NCI-H2227 (cell line): Measurements from ENCODE around the gene FAM135A.
A peak's percentile ranks its signal among the peaks of the same experiment; 100 is the strongest.

Experiments used
- DNase-seq: peaks from one replicate; lab custom pipeline; 2025; ENCODE audit not compliant: unreplicated experiment; lab: John Stamatoyannopoulos, UW

FAM135A gene

DNA sequence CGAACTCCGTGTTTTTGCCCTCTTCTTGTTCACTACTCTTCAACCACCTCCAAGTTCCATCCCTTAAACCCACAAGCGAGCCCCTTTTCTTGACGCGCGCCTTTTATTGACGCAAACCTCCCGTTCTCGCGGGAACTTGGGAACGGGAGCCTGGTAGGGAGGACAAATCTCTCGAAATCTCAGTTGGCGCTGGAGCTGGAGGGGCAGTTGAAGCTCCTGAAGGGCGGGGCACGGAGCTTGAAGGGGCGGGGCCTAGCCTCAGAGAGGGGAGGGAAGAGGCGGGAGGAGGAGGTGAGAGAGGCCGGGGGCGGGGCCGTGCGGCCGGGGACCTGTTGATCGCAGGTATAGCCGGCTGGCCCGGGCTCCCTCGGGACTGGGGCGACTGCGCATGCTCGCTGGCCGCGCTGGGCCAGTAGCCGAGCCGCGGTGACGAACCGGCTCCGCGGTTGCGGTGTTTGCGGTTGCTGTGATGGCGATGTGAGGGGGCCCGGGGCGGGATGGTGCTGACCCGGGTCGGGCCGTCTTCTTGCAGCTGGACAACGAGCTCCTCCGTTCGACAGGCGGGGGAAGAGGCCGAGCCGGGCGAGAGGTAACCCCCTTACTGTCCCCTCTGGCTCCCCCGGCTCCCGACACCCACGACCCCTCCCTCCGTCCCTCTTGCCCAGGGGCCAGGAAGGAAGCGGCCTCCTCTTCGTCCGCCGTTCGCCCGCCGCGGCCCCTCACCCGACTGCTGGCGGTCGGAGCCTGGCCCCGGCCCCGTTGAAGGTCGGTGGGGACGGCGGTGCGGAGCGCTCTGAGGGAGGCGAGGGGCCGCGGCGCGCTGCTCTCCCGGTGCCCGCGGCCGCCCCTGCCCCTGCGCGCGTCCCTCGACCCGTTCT is at the start of gene FAM135A:
Gene FAM135A (plus strand): TSS at position 395 of the 878 bp plus-strand sequence. CDS start 14,835 bp downstream, outside the sequence.
- peak; percentile 98 for DNase-seq

DNA sequence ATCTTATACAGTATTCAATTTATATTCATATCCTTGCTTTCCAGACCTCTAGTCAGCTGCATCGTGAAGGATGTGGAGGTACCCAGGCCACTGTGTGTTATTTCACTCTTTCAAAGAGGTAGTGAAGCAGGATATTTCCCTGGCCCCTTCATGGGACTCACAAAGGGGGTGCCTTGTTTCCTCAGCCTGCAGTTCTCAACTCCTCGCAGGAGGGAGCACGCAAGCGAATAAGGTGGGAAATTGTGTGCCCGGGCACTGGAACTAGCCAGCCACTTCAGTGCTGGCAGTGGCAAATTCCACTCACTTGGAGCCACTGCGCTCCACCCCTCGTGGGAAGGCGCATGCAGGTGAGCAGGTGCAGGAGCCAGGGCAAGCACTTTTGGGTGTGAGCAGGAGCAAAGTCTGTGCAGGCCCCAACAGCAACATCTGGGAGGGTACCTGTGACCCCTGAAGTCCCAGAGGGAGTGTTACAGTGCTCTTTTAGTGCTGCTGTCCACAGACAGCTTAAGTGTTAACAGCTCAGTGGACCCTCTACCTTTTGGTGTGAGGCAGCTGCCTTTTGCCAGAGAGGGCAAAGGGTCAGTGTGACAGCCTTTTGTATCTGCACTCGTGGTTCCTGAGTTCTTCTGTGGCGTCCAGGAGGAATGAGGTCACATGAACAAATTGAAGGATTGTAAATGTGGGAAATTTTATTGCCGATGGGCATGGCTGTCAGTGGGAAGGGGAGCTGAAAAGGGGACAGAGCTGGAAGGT is 49.4 kb upstream of the FAM135A start:
- no peak for DNase-seq

DNA sequence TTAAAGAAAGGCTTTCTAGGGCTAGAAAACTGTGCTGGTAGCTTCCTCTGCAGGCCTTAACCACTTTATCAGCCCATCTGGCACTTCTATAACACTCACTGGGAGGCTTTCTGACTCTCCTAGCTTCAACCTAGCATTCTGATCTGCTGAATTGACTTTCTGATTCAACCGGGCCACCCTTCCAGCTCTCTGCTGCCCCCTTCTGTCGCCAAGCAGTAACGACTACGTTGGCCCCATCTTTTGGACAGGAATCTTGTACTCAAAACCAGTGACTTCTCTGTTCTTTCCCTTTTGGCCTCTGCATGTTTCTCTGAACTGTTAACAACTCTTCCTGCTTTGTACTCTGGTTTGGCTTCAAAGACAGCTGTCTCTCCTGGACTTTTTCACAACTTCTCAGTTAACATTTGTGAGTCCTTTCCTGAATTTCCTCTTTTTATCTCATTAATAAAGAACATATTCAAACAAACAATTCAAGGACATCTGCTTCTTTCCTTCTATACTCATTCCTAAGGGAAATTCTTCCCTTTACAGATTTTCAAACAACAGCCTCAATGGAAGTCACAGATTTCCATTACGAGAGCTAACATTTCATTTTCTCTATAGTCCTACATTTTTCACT is 43.9 kb upstream of the FAM135A start:
- DNase-seq: peak; percentile 56

DNA sequence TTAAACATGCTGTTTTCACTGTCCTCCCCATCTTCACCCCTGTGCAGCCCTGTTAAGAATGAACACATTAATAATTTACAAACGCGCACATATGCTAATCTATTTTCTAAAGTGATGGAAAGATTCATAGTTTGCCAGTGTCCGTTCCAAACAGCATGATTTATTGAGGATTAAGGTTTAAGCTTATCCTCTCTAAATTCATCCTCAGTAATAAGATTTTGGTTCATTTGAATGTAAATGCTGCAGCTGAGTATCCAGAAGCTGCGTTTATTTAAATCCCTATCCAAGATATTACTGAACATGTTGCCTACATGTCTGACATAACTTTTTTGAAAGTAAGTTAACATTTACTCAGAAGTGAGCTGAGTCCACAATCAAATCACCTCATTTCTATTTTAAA is 42.8 kb upstream of the FAM135A start:
- no peak for DNase-seq

DNA sequence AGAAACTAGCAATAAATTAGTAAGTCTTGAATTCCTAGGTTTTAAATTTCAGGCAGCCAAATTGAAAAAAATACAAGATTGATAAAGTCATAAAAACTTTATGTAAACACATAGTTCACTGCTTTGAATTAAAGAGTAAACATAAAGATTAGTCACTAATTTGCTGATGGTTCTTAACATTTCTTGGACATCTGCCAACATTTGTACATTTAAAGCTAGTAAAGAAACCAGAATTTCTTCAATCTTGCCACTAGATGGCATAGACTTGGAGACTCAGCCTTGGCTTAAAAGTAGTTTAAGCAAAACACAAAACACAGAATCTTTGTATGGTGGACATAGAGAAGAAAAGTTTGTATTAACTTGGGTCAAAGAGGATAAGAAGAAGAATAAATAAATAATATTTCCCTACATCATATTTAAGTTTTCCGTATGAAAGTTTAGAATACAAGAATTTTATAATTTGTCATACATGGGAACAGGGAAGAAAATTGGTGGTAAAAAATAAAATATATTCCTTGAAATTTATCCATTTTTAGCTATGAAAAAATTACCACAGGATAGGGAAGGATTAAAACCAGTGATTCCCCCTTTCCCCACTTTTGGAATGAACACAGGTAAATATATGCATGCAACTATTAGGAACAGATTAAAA is 41.7 kb upstream of the FAM135A start:
- peak; percentile 68 for DNase-seq

DNA sequence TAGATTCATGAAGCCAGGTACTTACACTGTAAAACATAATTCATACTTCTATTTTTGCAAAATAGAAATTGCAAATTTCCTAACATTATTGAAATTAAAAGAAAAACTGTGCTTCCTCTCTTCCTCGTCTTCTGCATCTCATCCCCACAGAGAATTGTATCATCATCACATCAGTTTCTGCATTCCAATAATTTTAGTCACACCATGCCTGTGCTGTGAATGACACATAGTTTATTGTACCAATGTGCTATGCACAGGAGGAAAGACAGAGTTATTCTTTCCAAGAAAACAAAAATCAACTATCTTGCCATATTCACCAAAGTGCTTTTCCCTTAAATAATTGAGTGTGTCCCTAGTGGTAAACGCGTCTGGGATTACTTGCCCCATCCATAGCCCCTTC is 38.1 kb upstream of the FAM135A start:
- no peak for DNase-seq

DNA sequence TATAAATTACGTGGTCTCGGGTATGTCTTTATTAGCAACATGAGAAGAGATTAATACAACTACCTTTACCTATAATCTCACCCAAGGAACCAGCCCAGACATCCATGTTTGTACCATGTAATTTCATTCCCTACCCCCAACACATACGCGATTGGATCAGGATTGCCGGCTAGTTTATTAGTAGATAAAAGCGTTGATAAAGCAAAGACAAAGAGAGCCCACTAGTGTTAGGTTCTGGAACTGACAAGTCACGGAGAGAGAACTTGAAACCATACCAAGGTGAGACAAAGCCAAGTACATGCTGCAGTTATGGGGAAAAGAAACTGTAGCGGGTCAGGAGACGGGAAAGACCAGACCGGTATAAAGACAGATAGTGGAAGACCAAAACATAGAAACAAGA is 37.4 kb upstream of the FAM135A start:
- no peak for DNase-seq

DNA sequence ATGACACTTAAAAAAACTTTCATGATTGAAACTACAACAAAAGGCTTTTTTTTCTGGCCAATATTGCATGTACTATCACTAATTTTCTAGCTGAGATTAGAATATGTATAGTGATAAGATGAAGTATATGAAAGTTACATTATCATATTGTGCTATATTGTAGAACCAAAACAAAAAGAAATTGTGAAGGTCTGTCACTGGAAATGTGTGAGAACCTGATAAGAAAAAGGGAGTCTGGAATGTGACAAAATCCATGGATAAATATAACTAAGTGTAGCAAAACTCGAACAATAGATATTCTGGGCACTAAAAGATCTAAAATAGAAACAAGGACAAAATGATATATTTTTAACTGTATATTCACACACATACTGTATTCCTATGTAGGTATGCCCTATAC is 36.7 kb upstream of the FAM135A start:
- DNase-seq: no peak

DNA sequence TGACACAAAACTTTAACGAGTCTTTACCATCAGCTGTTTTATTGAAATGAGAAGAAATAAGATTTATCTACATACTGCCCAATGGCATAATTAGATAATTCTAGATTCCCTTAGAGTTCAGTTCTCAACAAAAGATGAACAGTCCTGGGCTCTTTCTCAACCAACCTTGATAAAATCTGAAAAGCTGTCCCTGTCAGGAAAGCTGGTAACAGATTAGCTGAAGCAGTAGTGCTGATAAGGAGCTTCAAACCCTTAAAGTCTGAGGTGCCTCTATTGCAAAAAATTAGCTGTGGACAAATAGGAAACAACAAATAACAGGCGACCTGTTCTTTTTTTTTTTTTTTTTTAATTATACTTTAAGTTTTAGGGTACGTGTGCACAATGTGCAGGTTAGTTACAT is 35.9 kb upstream of the FAM135A start:
- no peak for DNase-seq

DNA sequence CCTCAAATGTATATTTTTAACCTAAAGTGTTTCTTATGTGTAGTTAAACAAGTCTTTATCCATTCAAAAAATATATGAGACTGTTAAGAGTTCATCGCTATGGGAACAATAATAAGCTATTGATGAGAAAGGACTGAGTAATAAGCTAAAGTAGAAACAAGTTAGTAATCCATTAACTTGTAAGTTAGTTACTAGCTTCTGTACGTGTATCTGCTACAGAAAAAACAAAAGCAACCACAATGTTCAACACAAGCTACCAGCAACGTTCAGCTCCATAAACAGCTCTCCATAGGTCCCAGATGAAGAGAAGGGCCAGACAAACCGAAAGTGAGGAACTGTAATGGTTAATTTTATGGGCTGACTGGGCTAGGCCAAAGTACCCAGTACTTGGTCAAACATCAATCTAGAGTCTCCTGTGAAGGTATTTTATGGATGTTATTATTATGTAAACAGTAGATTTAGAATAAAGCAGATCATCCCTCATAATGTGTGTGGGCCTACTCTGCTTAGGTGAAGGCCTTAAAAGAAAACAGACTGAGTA is 33.8 kb upstream of the FAM135A start:
- DNase-seq: no peak

DNA sequence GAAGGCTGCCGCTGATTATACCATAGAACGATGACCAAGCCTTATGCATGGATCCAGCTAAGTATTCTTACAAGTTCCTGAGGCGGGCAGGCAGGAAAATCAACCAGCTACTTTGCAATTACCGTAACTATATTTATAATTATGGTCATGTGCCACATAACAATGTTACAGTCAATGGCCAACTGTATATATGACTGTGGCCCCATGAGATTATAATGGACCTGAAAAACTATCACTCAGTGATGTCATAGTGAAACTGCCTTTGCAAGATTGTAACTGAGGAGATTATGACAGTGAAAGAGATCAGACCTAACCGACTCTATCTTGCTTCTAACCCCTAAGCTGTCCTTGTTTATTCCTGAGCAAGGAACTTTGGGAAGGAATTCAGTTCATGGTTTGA is 33.1 kb upstream of the FAM135A start:
- DNase-seq: no peak

DNA sequence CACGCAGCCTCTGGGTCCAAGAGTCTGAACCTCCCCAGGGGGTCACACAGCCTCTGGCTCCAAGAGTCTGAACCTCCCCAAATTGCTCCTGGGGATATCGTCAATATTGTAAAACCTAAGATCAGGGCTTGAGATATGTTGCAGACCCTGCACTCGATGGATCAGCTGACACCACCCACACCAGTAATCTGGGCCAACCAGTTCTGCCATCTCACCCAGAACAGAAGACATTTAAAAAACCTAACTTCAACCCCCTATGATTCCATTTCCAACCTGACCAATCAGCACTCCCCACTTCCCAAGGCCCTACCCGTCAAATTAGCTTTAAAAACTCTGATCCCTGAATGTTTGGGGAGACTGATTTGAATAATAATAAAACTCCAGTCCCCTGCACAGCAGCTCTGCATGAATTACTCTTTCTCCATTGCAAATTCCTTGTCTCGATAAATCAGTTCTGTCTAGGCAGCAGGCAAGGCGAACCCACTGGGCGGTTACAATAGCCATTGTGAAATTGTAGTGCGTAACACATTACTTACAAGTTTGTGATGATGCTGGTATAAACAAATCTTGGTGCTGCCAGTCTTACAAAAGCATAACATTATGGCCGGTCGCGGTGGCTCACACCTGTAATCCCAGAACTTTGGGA is 32.4 kb upstream of the FAM135A start:
- no peak for DNase-seq

DNA sequence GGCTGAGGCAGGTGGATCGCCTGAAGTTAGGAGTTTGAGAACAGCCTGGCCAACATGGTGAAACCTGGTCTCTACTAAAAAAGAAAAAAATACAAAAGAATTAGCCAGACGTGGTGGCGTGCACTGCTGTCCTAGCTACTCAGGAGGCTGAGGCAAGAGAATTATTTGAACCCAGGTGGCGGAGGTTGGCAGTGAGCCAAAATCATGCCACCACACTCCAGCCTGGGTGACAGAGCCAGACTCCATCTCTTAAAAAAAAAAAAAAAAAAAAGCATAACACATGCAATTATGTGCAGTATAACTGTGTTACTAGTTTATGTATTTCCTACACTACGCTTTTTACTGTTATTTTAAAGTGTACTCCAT is 31.9 kb upstream of the FAM135A start:
- DNase-seq: no peak

DNA sequence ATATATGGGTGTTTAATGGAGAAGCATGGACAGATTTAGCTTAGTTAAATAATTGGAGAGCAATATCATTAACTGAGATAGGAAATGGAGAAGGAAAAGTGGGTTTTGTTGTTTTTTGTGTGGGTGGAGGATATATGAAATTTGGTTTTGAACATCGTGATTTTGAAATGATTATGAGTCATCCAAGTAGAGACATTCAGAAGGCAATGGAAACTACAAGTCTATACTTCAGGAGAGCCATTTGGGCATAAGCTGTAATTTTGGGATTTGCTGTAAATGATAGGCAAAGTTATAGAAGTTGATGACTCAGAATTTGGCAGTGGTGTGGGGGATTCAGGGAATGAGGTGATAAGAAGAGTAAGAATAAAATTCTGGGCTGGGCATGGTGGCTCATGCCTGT is 27.4 kb upstream of the FAM135A start:
- DNase-seq: no peak

DNA sequence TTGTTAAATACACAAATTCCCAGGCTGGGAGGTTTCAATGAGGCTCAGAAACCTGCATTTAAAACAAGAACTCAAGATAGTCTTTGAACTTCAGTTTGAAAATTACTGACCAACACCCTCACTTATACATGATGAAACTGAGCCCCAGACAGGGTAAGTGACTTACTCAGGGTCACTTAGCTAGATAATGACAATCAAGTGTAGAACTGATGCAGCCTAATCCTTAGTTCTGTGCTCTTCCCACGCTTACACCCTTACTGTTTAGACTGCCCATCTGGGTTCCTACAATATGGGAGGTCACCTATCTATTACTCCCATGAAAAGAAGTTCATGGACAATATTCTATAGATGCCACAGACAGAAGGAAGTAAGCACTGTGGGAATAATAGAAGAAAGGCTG is 24.5 kb upstream of the FAM135A start:
- no peak for DNase-seq

DNA sequence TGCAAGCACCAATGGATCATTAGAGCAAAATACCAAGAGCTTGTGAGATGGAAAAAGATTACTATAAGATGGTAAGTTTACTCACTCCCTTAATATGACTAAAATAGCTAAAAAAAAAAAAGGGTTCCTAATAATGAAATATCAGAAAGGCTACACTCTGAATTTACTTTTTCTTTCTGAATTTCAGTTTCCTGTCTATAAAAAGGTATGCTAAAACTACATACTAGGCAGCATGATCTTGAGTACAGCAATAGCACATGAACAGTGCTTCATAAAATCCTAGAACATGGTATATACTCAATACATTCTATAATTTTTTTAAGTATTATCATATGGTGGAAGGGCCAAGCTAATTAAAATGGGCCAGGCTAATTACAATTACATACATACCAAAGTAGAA is 24.0 kb upstream of the FAM135A start:
- no peak for DNase-seq

DNA sequence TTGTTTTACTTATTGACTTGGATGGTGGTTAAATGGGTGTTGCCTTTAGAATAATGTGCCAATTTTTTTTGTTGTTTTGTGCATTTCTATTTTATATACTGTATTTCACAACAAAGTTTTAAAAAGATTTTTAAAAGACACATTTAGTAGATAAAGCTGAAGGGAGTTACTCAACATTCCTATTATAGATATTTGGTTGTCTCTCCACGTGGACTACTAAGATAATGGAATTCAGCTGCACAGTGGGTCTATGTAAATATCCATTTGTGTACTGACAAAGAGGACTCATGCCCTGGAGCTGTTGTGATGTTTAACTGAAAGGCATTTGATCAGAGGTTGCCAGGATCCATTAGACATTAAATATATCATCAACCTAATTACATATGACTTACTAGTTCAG is 23.2 kb upstream of the FAM135A start:
- no peak for DNase-seq

DNA sequence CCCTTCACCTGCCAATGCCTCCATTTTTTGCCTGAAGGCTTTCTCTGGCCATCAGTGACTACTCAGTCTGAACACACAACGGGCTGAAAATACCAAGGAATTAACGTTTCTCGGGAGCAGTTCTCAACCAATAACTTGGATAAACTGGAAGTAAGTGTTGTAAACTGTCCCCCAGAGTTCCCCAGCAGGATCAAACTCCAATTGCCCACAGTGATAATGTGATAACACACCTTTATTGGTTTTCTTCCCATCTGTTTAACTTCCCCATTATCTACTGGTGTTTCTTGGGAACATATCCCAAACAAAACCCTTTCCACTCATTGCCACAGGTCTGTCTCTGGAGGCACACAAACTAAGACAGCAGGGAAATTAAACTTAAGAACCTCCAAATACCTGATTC is 21.8 kb upstream of the FAM135A start:
- no peak for DNase-seq

DNA sequence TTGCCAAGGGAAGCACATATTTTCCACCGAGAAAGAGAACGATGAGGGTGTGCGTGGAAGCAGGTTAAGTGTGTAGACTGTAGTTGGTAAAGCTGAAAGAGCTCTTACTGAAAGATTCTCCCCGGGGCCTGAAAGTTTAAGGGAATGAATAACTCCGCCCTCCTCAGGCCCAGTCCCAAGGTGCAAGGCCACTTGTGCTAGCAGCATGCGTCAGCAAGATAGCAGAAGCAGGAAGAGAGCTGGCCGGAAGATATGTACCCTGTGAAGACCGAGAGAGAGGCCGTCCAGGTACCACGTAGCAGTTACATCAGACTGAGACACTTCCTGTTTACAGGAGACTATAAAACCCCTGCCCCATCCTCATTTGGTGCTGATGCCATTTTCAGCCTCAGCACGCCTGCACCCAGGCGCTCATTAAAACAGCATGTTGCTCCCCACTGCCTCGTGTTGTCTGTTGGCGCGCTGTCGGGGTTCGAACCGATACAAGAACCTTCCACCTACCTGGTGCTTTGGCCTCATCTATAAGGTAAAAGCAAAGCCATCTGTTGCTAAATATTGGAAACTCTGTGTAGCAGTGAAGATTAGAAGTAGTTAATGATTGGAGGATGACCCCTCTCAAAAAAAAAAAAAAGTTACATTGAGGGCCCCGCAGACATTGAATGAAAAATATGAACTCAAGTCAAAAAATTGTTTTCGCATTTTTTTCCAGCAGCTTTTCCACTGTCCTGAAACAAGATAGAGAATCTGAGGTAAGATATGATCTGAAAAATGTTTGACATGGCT is 18.6 kb upstream of the FAM135A start:
- DNase-seq: no peak

DNA sequence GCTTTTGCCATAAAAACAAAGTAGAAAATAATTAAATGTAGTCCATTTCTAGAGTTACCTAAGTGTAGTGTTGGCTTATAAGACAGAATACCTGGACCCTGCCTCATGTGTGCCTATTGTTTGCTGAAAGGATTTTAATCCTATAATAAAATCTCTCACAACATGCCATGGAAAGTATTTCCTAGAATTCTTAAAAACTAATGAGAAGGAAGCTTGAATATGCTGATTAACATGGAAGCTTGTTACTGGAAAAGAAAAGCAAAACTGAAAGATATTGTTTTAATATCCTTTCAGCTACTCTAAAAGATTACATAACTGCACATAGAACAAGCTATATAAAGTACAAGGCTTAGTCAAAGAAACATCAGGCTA is 18.0 kb upstream of the FAM135A start:
- DNase-seq: no peak
